SH-SY5Y (cell line): ENCODE measurements around the gene KLRG1.

Source experiments
- GATA2 ChIP-seq: IDR thresholded peaks from 2 replicates; pipeline ENCODE4 v1.6.1; 2011; ENCODE audit warnings: mild to moderate bottlenecking, low read depth, low read length
- GATA3 ChIP-seq: IDR thresholded peaks from 2 replicates; pipeline ENCODE4 v1.6.1; 2011; ENCODE audit warnings: low read depth, mild to moderate bottlenecking, low read length, moderate library complexity

DNA sequence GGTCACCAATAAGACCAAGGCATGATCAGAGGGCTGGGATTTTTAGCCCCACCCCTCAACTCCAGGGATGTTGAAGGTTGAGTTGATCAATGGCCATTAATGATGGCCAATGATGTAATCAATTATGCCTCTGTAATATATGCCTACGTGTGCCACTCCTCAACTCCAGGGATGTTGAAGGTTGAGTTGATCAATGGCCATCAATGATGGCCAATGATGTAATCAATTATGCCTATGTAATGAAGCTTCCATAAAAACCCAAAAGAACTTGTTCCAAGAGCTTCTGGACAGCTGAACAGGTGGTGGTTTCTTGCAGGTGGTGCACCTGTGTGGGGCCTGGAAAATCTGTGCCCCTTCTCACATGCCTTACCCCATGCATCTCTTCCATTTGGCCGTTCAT lies 33.2 kb downstream of the KLRG1 start:
- no peak for TF ChIP-seq GATA2
- TF ChIP-seq GATA3: no peak
